HG03521 (cell line): ENCODE measurements around the gene ARL15.

ENCODE experiments used
- ATAC-seq: cut with Tn5 transposase; IDR thresholded peaks from one replicate; pipeline ENCODE4 v1.9.1; 2021; ENCODE audit warnings: mild to moderate bottlenecking, moderate library complexity; ENCODE audit not compliant: unreplicated experiment

The ARL15 gene

DNA sequence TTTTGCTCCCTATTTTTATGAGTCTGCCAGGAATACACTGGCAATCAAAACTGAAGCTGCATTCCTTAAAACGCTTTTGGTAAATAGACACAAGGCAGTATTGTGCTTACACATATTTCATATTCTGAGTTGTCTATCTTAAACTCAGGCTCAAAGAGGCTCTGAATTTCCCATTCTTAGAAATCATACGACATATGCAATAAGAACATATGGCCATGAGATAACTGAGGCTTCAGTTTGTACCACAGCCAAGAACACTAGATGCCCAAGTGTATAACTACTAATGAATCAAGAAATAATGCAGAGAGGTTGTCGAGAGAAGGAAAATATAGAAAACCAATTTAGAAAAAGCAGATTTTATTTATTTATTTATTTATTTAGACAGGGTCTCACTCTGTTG, 392.5 kb downstream of the ARL15 start:
- no peak for ATAC-seq

DNA sequence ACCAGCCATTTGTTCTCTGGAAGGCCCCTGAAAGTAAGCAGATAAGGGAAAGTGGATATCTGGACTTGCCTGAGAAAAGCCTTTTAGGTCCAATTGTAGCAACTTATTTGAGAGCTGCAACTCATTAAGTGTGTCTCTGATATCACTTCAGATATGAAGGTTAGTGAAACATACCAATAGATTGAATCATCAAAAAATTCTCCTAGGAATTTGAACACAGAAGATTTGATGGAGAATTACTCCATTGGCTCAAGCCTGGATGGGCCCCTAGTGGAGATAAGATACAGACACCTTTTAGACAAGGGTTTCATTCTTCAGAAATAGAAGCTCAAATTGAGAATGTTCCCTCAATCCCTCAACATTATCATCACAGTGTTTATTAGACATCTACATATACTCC, 393.3 kb downstream of the ARL15 start:
- no peak for ATAC-seq

DNA sequence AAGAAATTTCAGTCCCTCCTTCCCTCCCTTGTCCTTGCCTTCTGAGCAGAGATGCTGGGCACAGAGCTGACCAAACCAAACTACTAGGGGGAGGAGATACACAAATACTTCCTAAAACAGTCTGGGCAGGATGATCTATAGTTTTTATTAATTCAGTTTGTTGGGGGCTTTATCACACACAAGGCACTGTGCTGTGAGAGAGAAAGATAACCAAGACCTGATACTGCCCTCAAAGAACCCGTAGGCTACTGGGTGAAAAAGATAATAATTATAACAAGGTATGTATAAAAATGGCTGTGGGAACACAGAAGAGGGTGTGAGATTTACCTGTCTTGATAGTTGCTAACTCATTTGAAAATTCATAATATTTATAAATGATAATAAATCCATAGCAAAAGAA, 395.3 kb downstream of the ARL15 start:
- no peak for ATAC-seq

DNA sequence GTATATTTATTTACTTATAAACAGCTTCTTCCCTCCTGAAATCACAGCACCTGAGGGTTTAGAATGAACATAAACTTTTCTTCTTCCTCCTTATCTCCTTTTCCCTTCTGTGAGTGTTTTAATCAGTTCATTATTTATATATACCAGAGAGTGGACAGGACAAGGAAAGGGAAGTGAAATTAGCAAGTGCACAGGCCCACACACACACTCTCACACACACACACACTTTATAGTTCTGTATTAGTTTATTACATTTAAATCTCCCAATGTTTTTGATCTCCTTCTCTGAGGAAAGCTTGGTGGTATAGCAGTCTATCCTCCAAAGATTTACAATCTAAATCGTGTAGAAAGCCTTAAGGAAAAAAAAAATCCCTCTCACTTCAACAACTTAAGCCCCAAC, 396.4 kb downstream of the ARL15 start:
- no peak for ATAC-seq

DNA sequence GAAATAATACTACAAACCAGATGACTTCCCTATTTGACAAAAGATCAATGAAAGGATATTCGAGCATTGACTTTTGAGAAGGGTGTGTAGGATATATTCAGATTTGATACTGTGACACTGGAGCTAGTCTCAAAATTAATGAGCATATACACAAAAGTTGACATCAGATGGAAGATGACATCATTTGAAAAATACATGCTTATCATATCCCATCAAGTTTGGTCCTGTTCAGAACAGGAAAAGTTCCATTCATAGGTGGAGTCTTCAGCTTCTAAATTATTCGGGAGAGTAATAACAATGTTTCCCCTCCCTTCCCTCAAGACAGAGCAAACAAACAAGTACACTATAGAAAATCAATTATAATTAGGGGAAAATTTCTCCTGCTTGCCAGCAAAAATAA, 401.6 kb downstream of the ARL15 start:
- ATAC-seq, result no peak

DNA sequence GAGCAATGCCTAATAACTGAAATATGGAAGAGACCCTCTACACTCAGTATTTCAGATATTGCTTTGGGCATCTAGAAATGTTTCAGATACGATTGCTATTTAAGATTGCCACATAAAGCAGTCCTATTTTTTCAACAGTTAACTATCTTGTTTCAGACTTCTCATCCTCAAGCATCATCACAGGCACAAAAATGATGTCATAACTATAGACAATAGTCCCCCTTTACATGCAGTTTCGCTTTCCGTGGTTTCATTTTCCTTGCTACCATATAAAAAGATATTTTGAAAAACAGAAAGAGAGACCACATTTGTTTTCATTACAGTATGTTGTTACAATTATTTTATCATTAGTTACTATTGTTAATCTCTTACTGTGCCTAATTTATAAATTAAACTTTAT, 402.5 kb downstream of the ARL15 start:
- ATAC-seq, result no peak

DNA sequence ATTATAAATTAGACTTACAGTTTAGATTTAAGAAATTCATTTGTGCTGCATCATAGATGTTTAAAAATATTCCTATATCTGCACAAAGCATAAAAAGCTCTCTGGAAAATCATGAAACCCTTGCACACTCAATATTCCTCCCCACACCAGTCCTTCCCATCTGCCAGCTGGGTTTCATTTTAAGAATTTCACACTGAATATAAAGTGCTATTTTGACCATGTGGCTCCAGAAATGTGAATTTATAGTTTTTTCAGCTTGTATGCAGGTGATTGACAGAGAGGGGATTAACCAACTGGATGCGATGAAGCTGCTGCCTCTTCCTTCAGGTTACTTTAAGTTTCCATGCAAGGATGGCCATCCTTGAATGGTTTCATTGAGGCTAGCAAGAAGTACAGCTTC, 403.6 kb downstream of the ARL15 start:
- no peak for ATAC-seq

DNA sequence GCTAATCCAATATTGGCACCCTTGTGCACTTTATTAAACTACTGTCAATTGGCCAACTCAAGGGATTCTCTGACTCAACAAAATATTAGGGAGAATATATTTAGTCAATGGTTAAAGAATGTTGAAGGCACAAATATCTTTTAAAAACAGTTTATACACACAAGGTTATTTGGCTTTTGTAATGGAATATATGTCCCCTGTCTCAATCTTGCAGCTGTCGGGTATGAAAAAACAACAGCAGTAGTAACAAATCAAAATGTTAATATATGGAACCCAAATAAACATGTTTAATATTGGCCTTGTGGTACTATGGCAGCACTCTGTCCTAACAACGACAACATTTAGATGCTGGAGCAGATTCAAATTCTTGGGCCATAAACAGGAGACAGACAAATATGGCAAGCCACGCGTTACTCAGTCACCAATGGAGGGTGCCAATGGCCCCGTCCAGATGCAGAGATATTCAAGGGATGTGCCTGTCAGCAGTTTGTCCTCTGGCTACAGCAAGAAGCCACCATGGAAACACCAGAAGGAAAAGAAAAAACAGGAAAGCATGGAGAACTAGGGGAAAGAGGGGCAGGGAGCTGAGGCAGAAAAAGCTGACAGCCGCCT, 408.0 kb downstream of the ARL15 start:
- ATAC-seq, result no peak

DNA sequence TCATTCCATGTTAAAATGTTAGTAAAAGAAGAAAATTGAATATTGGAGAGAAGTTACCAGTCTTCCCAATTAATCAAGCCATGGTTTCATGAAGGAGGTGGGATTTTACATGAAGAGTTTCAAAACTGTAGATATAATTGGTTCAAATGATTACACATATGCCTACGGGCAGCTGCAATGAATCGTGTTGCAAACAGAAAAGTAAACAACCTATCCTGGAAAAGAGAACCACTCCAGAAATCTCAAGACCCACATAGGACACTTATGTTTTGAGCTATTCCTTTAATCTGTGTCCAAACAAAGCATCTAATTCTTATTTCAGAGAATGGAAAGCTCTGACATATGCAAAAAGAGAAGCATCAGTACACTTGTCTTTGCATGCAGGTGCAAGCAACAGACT, 409.7 kb downstream of the ARL15 start:
- ATAC-seq, result no peak

DNA sequence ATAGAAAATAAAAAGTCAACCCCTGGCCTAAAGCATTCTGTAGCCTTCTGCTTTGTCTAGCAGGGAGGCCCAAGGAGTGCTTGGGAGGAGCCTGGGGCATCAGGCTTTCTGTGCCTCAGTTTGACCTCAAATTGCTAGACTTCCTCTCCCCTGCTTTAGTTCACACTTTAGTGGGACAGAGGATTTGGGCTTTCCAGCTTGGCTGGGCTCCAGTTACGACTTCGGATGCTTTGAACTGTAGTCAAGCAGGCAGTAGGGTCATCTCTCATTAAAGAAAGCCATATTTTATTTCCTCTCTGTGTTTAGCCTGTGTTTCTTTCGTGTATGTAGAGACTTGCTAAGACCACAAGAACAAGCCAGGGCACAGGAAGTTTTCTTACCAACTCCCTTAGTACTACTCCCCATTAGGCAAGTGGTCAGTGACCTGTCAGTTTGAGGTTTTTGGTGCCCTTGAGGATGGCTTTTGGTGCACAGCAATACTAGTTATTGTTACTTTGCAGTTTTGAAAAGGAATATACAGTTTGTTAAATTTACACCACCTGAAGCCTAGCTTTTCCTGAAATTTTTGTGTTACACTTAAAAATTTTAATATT, 415.2 kb downstream of the ARL15 start:
- ATAC-seq, result no peak

DNA sequence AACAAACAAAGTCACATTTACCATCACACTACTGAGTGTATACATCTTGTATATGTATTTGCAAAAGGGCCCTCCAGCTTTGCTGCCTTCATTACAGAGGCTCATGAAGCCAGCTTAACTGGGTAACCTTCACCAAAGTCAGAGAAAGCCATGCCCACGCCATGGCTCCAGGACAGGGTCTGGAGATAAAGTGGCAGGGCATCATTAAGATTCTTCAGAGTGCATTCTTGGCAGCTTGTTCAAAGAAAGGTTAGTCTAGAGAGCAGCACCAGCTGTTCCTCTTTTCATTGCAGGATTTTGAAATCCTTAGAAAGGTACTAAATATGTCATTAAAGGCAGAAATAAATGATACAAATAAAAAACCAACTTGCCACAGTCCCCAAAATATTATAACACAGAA, 416.7 kb downstream of the ARL15 start:
- ATAC-seq, result no peak

DNA sequence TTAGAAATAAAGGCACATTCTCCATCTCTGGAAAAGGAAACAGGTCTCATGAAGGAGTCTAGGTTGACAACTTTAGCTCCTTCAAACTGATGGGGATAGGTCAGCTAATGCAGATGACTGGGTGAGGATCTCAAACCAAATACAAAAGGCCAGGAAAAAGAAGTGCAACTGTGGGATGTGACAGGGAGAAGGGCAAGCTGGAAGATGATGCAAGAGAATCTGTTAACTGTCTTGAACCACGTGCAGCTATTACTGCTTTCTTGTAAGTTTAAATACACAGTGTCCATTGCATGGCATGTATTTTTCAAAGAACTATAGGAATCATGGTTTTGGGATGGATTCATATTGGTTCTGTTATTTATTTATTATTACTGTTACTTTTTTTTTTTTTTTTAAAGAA, 418.1 kb downstream of the ARL15 start:
- no peak for ATAC-seq

DNA sequence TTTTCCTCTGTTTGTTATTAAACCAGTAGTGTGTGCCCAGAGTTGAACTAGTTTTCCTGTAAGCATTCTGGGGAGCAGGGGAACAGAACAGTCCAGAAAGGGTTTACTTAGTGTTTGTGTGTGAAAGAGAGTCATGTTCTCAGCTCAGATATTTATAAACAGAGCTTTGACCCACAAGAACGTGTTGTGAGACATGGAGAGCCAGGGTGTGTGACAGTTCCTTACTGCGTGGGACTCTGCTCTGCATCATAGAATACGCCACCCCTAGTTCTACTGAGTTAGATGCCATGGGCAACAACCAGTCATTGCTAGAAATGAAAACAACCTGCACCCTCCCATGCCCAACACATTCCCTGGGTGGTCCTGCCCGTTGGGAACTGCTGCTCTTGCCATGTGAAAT, 419.2 kb downstream of the ARL15 start:
- no peak for ATAC-seq

DNA sequence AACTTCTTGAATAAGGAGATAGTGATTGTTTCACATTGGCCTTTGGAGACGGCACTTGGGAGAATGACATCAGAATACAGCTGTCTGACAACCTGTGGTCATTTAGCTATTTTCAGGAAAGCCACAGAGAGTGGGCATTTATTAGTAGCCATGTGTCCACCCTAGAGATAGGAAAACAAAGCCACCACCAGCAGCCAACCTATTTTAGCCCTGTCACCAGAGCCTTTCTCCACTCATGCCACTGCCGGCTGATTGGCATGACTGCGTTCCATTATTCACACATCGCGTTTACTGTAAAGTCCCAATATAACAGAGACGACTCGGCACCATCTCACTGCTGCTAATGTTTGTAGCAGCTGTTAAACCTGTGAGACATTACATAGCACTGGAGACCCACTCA, 419.9 kb downstream of the ARL15 start:
- no peak for ATAC-seq

DNA sequence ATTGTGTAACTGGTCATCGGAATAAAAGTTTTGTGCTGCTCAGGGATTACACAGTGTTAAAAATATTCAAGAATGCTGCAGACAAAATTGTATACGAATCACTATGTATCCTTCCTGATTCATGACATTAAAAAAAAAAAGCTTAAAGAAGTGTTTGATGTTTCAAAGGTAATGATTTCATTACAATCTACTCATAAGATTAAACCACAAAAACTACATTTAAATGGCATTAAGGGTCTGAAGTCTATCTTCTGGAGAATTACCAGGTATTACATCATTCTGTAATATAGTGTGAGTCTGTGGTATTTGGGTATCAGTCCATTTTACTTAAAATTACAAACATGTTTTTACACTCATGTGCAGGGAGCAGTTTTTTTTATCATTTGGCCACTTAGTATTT, 425.5 kb downstream of the ARL15 start:
- ATAC-seq, result no peak

DNA sequence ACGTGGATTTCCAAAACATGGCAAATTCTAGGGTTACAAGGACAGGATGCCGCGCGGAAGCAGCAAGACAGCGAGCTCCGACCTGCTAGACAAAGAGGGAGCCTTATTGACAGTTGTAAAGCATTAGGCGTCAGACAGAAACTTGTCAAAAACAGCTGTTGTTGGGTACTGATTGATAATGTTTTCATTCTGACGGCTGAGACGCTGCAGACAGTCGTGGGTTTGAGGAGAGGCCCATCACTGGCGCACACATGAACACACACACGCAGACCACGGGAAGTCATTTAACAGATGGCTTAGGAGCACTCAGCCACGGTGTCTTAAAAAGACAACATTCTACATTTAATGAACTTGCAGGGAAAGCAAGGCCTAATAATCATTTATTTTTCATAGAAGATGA, 426.0 kb downstream of the ARL15 start:
- no peak for ATAC-seq

DNA sequence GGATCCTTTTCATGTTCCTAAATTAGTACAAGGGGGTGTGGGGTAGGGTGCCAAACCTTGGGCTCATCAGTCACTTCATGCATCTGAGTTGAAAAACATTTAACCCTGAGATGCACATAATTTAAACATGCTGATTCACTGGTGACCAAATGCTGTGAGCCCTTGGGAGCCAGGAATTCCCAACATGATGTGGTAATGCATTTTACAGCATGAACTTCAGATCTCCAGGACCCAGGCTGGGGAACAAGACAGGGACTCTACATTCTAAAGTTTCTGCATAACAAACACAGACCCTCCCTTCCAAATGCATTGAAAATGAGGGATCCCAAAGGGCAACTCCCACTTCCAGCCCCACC, 427.7 kb downstream of the ARL15 start:
- ATAC-seq, result no peak

DNA sequence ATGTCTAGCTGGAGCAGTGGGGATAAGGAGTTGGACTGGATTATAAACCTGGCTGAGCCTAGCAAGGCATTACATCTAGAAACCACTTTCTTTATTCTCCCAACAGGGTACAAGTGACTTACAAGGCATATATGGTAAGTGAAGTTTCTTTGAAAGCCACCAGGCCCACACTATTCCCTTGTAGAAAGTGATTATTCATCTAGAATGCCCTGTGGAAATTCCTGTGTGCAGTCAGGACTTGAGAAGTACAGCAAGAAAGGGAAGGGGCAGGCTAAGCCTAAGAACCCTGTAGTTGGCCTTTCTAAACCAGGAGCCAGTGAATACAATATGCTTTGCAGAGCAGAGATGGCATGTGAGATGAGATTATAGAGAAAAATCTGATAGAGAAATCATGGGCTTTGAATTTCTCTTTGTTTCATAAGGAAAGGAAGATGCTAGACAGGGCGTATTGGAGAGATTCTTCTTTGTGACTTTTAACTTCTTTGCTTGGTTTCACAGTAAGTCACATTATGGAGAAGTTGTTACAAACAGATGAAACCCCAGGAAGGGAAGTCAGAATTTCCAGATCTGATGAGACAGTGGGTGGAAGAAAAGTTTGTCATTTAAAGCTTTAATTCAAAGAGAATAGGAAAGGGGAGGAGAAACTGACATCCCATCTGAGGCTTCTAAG, 428.2 kb downstream of the ARL15 start:
- no peak for ATAC-seq

DNA sequence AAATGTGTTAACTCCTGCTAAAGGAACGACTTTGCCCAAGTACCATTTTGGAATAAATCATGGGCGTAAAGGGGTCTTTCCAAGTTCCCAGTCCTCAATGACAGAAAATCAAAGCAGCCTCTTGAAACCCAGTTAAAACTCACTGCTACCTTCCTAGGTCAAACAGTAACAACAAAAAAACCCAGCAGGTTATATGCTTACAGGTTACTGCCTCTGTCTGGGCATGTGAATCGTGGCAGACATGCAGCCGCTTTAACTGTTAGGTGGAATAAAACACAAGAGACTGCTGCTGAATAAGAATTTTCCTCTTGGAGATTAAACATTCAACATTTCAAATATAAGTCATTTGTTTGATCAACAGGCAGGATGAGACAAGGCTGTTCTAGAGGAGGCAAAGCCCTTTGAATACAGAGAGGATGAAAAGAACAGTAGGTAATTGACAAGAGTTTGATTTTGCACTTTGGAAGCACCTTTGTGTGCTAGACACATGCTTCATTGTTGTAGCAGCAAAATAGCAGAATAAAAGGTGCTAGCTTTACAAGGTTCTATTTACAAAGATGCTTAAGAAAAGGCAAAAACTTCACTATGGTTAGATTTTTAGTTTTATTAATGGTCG, 430.6 kb downstream of the ARL15 start:
- no peak for ATAC-seq

DNA sequence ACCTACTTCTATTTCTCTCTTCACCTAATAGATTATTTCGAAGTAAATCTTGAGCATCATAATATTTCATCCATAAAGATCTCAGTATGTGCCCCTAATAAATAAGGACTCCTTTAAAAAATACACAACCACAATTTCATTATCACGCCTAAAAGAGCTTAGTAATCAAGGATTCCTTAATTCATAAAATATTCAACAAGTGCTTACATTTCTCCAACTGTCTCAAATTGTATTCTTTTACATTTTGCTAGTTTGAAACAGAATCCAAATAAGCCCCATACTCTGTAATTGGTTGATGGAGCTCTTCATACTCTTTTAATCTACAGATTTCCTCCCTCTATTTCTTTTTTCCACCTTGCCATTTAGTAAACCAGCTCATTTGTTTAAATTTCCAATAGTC, 432.4 kb downstream of the ARL15 start:
- no peak for ATAC-seq

DNA sequence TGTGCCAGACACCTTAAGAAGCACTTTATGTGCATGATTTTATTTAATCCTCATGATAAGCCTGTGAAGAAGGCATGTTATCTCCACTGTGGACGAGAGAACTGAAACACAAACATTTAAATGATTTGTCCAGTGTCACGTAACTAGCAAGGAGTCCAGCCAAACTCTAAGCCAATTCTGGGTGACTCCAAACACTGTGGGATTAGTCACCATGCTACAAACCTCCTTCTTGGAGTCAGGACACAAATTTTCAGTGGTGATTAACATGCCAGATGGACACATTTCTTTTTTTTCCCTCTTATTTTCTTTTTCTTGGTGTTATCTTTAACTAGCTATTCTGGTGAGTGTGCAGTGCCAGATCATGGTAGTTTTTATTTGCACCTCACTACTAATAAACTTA, 433.1 kb downstream of the ARL15 start:
- no peak for ATAC-seq

DNA sequence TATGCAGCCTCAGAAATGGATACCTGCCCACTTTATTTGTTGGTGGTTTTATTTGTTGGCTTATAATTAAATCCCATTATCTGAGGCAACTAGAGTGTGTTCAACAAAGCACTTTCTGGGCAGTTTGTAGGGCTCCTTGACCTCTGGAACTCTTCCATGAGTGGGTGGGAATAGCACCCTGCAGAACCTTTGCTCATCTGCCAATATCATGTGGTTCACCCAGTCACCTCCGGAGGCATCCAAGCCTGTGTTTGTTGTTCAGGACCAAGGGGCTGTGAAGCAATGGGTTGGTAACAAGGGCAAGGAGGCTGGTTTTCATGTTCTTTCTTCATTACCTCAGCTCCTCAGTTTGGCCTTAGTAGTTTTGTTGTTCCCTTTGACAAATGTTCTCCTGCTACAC, 436.0 kb downstream of the ARL15 start:
- no peak for ATAC-seq
